Left ventricle myocardium superior (tissue), 1 donor: ENCODE measurements around the gene GRIK3. TPM values are rescaled to one million over a fixed set of nuclear protein-coding genes. Genes with fewer than 3 reads are reported as not detected.
A peak's percentile ranks its signal among the peaks of the same experiment; 100 is the strongest.

Experiments used
- ATAC-seq: fragments of 200-7000 bp; cut with Tn5 transposase; one replicate; pipeline ENCODE4 v1.9.1; 2020; ENCODE audit warnings: mild to moderate bottlenecking, moderate library complexity
- DNase-seq: peaks from one replicate; pipeline ENCODE4 v3.0.0-alpha.2; 2020
- intact Hi-C: fragments of 100-400 bp; cut with micrococcal nuclease; formaldehyde crosslinking; loops from one replicate; pipeline ENCODE4 v1.11.0; 2022
- total RNA-seq: library from RNA; stranded (reverse); fragmentation: NEBNext Ultra II Directional; extraction: Animal tissue kit (Norgen Biotek cat#: 25700); gene quantifications from one replicate; pipeline ENCODE4 v1.2.1, GENCODE V29; 2021
- donor health status: DM: no; HTN: yes; CAD: no; lungs with severe emphysema.

GRIK3 gene
- total RNA-seq, 1 donor from 2014 or later: 0.62 TPM

GRCh38 chr1:36825226-36825625, 209.1 kb downstream of the GRIK3 start:
- ATAC-seq (no peak), DNase-seq (no peak)
- intact Hi-C loops: no loop called here

- ATAC-seq: no peak
- intact Hi-C loops: no loop called here
- no peak for DNase-seq
Observed at GRCh38 chr1:36824390-36824861, 209.9 kb downstream of the GRIK3 start.

GRCh38 chr1:36822648-36823047, 211.7 kb downstream of the GRIK3 start:
- no peak for DNase-seq
- no peak for ATAC-seq
- intact Hi-C loops: no loop called here

GRCh38 chr1:36821386-36821785, 212.9 kb downstream of the GRIK3 start:
- DNase-seq: no peak
- intact Hi-C loops: no loop called here
- ATAC-seq: no peak

- intact Hi-C loops: no loop called here
- DNase-seq (no peak), ATAC-seq (no peak)
Observed at GRCh38 chr1:36818771-36819170, 215.5 kb downstream of the GRIK3 start.

GRCh38 chr1:36816348-36816747, 218.0 kb downstream of the GRIK3 start:
- intact Hi-C loops: no loop called here
- no peak for DNase-seq
- no peak for ATAC-seq

GRCh38 chr1:36814774-36815173, 219.5 kb downstream of the GRIK3 start:
- ATAC-seq (no peak), DNase-seq (no peak)
- intact Hi-C loops: no loop called here

GRCh38 chr1:36814083-36814482, 220.2 kb downstream of the GRIK3 start:
- no peak for DNase-seq
- intact Hi-C loops: no loop called here
- ATAC-seq: no peak

GRCh38 chr1:36807262-36807661, 227.1 kb downstream of the GRIK3 start:
- peak; percentile 50 for ATAC-seq
- no peak for DNase-seq
- intact Hi-C loops: no loop called here

GRCh38 chr1:36805979-36806640, 228.2 kb downstream of the GRIK3 start:
- ATAC-seq (no peak), DNase-seq (no peak)
- intact Hi-C loops: no loop called here

GRCh38 chr1:36804669-36805314, 229.5 kb downstream of the GRIK3 start:
- intact Hi-C loops: no loop called here
- no peak for ATAC-seq
- DNase-seq: no peak

- intact Hi-C loops: no loop called here
- ATAC-seq: no peak
- no peak for DNase-seq
Observed at GRCh38 chr1:36803868-36804570, 230.3 kb downstream of the GRIK3 start.

- DNase-seq (no peak), ATAC-seq (no peak)
- intact Hi-C loops: no loop called here
Observed at GRCh38 chr1:36802018-36802417, 232.3 kb downstream of the GRIK3 start.

- intact Hi-C loops: no loop called here
- no peak for ATAC-seq
- DNase-seq: no peak
Observed at GRCh38 chr1:36797761-36798160, 236.6 kb downstream of the GRIK3 start.

- no peak for DNase-seq
- intact Hi-C loops: no loop called here
- no peak for ATAC-seq
Observed at GRCh38 chr1:36796733-36797132, 237.6 kb downstream of the GRIK3 start.

- intact Hi-C loops: no loop called here
- ATAC-seq: no peak
- DNase-seq: no peak
Observed at GRCh38 chr1:36796106-36796590, 238.2 kb downstream of the GRIK3 start.

- intact Hi-C loops: no loop called here
- ATAC-seq (no peak), DNase-seq (no peak)
Observed at GRCh38 chr1:36794460-36794859, 239.9 kb downstream of the GRIK3 start.

GRCh38 chr1:36793452-36793851, 240.9 kb downstream of the GRIK3 start:
- ATAC-seq: no peak
- intact Hi-C loops: no loop called here
- no peak for DNase-seq

GRCh38 chr1:36792292-36792691, 242.0 kb downstream of the GRIK3 start:
- ATAC-seq (no peak), DNase-seq (no peak)
- intact Hi-C loops: no loop called here

- no peak for DNase-seq
- intact Hi-C loops: no loop called here
- no peak for ATAC-seq
Observed at GRCh38 chr1:36790191-36790590, 244.1 kb downstream of the GRIK3 start.
